ENCODE measurements around the gene CADM1. TPM values are rescaled to one million over a fixed set of nuclear protein-coding genes. Genes with fewer than 3 reads are reported as not detected.

Gene CADM1
- total and polyA plus RNA-seq, 9 of the 15 experiments (the other 6 are each of a cell fraction or from before 2014, with no cell fraction given) = 0.42 TPM; not detected in 8

- FAIRE-seq (no peak), DNase-seq (ENCODE audit: extremely low read depth in 1 of 4, low spot score in 3 of 4) (no peak), ATAC-seq (no peak)
- Histone ChIP-seq H3K27me3 (ENCODE audit: control insufficient read depth in 2 of 2, insufficient read depth in 2 of 2, low read length in 2 of 2) (no peaks in the 10 kb centered on the region), H4K20me1 (replicated peaks; ENCODE audit: control insufficient read depth, insufficient read depth, low read length) (no peaks in the 10 kb centered on the region), H3K9ac (ENCODE audit: insufficient read depth in 1 of 2, low read depth in 2 of 2, low read length in 2 of 2) (no peak overlapping the region), H3K4me2 (ENCODE audit: insufficient read depth, low read length) (no peak overlapping the region), H3K36me3 (ENCODE audit: control insufficient read depth, insufficient read depth, low read length) (no peaks in the 10 kb centered on the region), H3K79me2 (ENCODE audit: control insufficient read depth, insufficient read depth, low read length) (no peaks in the 10 kb centered on the region), H3K4me3 (no peak overlapping the region), H2AFZ (ENCODE audit: low read depth, low read length) (no peak overlapping the region), H3K4me1 (replicated peaks in 1 of 2; ENCODE audit: control insufficient read depth in 2 of 2, insufficient read depth in 2 of 2, low read length in 2 of 2) (no peaks in the 10 kb centered on the region), H3K9me3 (replicated peaks; ENCODE audit: control insufficient read depth, insufficient read depth, low read depth, low read length) (no peaks in the 10 kb centered on the region), H3K27ac (ENCODE audit: extremely low read depth, low read depth, low read length) (no peak overlapping the region), H3K9me1 (ENCODE audit: control insufficient read depth, insufficient read depth, low read length) (no peaks in the 10 kb centered on the region)
- in situ Hi-C loops (cut with MboI) (no loop called here), intact Hi-C loops (cut with micrococcal nuclease) (no loop called here)
- ChIA-PET POLR2A (interaction anchor here (0.7 kb wide), 1 partner anchor 40 kb away, joined by 3 read pairs; no protein-coding TSS in a partner anchor), CTCF (ENCODE audit: low intra/inter-chr PET ratio) (no interaction called here)
- 2% methylated on average over 5 of the region's 5 CpGs for WGBS (ENCODE audit: insufficient coverage, low coverage, missing lambda C conversion rate)
- no TSS peak for BruUV-seq (replicated peaks)
- TF ChIP-seq MEF2A (IDR thresholded peaks at IDR 0.05; ENCODE audit: control insufficient read depth, low read depth, low read length) (no peak), REST (IDR thresholded peaks at IDR 0.05; ENCODE audit: borderline replicate concordance) (no peak), REST (CRISPR knock-in tag; IDR thresholded peaks at IDR 0.05; ENCODE audit: low read depth) (no peak), CBFB (CRISPR knock-in tag; IDR thresholded peaks at IDR 0.05) (no peak), CTBP1 (IDR thresholded peaks at IDR 0.05; ENCODE audit: borderline replicate concordance) (no peak), ZC3H8 (IDR thresholded peaks at IDR 0.05) (no peak), ZEB2 (IDR thresholded peaks at IDR 0.05) (no peak), ZNF589 (CRISPR knock-in tag; IDR thresholded peaks at IDR 0.05; ENCODE audit: low read depth) (no peak), SFPQ (IDR thresholded peaks at IDR 0.05; ENCODE audit: low read depth, low read length) (no peak), TFAM (CRISPR knock-in tag; conservative IDR thresholded peaks at IDR 0.05) (no peak), ARID3B (CRISPR knock-in tag; IDR thresholded peaks at IDR 0.05; ENCODE audit: borderline replicate concordance) (no peak)
Observed at GRCh38 chr11:115302946-115303703, 201.1 kb downstream of the CADM1 start.

Data from K562 (cell line).